Measurements from ENCODE around the gene CEP192.

Gene CEP192

DNA sequence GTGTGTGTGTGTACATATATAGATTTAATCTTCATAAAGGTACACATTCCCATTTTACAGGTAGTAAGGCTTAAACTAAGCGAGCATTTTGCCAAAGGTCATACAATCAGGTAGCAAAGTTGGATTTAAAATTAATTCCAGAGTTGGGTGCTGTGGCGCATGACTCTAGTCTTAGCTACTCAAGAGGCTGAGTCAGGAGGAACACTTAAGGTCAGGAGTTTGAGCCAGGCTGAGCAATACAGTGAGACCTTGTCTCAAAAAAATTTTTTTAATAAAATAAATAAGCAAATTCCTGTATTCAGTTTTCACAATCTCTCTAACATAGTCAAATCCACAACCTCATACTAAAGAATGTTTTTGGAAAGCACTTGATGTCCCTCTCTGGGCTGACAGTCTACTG, 115.9 kb downstream of the CEP192 start:
- DNase-seq (ENCODE audit: extremely low spot score), result no peak
- ChIA-PET POLR2A (no interaction called here), CTCF (interaction anchor here (1.5 kb wide), 1 partner anchor 16 kb away, joined by 3 read pairs; no protein-coding TSS in a partner anchor)
- TF ChIP-seq, protein P1, sequence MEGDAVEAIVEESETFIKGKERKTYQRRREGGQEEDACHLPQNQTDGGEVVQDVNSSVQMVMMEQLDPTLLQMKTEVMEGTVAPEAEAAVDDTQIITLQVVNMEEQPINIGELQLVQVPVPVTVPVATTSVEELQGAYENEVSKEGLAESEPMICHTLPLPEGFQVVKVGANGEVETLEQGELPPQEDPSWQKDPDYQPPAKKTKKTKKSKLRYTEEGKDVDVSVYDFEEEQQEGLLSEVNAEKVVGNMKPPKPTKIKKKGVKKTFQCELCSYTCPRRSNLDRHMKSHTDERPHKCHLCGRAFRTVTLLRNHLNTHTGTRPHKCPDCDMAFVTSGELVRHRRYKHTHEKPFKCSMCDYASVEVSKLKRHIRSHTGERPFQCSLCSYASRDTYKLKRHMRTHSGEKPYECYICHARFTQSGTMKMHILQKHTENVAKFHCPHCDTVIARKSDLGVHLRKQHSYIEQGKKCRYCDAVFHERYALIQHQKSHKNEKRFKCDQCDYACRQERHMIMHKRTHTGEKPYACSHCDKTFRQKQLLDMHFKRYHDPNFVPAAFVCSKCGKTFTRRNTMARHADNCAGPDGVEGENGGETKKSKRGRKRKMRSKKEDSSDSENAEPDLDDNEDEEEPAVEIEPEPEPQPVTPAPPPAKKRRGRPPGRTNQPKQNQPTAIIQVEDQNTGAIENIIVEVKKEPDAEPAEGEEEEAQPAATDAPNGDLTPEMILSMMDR (IDR thresholded peaks at IDR 0.05; ENCODE audit: control extremely low read depth, extremely low read depth, low read depth, missing control alignments), result no peak

DNA sequence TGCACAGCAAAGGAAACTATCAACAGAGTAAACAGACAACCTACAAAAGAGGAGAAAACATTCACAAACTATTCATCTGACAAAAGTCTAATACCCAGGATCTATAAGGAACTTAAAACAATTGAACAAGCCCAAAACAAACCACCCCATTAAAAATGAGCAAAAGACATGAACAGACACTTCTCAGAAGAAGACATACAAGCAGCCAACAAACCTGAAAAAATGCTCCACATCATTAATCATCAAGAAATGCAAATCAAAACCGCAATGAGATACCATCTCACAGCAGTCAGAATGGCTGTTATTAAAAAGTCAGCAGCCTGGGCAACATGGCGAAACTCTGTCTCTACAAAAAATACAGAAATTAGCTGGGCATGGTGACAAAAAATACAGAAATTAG, 117.2 kb downstream of the CEP192 start:
- ChIA-PET POLR2A (no interaction called here), CTCF (no interaction called here)
- TF ChIP-seq, protein P1 (IDR thresholded peaks at IDR 0.05; ENCODE audit: control extremely low read depth, extremely low read depth, low read depth, missing control alignments), result no peak
- DNase-seq (ENCODE audit: extremely low spot score), result no peak

DNA sequence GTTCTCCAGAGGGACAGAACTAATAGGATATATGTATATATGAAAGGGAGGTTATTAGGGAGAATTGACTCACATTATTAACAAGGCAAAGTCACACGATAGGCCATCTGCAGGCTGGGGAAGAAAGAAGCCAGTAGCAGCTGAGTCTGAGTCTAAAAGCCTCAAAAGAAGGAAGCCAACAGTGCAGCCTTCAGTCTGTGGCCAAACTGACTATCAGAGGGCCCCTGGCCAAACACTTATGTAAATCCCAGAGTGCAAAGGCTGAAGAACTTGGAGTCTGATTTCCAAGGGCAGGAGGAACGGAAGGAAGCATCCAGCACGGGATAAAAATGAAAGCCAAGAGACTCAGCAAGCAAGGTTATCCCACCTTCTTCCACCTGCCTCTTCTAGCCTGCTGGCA, 119.4 kb downstream of the CEP192 start:
- TF ChIP-seq, protein P1 (IDR thresholded peaks at IDR 0.05; ENCODE audit: control extremely low read depth, extremely low read depth, low read depth, missing control alignments), result no peak
- DNase-seq (ENCODE audit: extremely low spot score), result no peak
- POLR2A ChIA-PET, result no interaction called here
- CTCF ChIA-PET, result no interaction called here

DNA sequence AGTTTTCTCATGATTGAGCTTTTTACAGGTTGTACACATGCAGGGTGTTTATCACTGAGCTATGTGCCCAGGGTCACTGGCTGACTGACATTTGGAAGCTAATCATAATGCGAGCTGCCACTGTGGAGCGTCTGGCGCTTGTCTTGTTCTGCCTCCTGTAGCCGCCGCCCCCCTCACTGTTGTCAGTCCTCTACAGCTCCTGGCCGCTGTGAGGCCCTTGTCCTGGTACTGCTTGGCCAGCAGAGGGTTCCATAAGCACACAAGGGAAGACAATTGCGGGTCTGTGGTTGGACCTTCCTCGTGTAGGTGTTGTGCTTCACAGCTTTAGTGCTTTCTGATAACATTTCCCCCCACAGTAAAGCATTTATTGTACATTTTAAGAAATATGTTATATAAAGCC, 121.8 kb downstream of the CEP192 start:
- no peak for DNase-seq (ENCODE audit: extremely low spot score)
- POLR2A ChIA-PET, result no interaction called here
- TF ChIP-seq, protein P1 (IDR thresholded peaks at IDR 0.05; ENCODE audit: control extremely low read depth, extremely low read depth, low read depth, missing control alignments), result no peak
- CTCF ChIA-PET, result interaction anchor here (0.9 to 1.3 kb wide), 4 partner anchors 9 to 47 kb away, joined by 3 to 4 read pairs (median 4); no protein-coding TSS in a partner anchor

DNA sequence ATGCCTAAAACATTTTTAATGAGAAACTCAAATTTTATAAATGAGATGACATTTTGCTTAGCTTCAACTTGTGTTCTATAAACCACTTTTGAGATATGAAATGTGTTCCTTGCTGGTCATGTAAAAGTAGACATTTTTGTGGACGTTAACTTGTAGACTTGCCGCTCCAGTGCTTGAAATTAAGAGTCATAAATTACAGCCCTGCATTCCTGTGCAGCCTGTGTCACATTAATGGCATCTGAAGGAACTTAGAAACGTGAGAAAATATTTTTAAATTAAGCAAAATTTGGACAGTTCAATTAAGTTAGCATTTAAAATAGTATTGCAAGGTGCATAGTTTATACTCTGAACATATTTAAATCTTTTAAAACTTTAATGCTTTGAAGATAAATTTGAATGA, 129.1 kb downstream of the CEP192 start:
- ChIA-PET POLR2A (no interaction called here), CTCF (no interaction called here)
- TF ChIP-seq, protein P1 (IDR thresholded peaks at IDR 0.05; ENCODE audit: control extremely low read depth, extremely low read depth, low read depth, missing control alignments), result no peak
- no peak for DNase-seq (ENCODE audit: extremely low spot score)

DNA sequence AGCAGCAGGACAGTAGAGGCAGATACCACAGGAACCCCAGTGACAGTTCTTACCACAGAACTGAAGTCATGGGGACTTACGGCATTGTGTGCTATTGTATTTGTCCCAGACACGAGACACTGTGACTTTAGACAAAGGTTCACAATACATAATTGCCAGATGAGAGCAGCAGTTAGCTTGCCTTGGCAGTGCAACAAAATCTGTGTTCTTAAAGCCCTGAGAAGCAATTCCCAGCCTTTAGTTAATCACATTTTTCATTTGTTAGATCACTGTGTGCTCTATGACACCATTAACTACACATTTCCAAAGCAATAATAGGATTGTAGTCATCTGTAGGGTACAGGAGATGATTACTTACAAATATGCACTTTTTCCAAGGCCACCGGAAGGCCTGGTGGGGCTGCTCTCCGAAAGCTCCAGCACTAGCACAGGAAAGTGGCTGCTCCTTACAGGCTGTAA, 129.8 kb downstream of the CEP192 start:
- ChIA-PET POLR2A (no interaction called here), CTCF (interaction anchor here (1.5 kb wide), 1 partner anchor 11 kb away, joined by 5 read pairs; no protein-coding TSS in a partner anchor)
- TF ChIP-seq, protein P1 (IDR thresholded peaks at IDR 0.05; ENCODE audit: control extremely low read depth, extremely low read depth, low read depth, missing control alignments), result no peak
- DNase-seq (ENCODE audit: extremely low spot score), result no peak

DNA sequence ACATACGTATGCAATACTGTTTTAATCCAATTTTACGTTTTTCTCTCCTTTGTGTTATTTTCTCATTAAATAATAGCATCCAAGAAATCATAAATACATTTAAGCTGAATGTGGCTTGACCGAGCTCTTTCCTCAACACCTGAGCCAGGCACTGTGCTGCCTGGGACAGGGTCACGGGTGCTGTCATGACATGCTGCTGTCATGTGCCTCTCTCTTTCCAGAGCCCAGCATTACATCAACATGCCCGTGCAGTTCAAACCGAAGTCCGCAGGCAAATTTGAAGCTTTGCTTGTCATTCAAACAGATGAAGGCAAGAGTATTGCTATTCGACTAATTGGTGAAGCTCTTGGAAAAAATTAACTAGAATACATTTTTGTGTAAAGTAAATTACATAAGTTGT, 133.2 kb downstream of the CEP192 start:
- CTCF ChIA-PET, result interaction anchor here (1.2 to 3.0 kb wide), 4 partner anchors 9 to 58 kb away, joined by 3 to 12 read pairs (median 6); no protein-coding TSS in a partner anchor
- POLR2A ChIA-PET, result no interaction called here
- no peak for DNase-seq (ENCODE audit: extremely low spot score)
- TF ChIP-seq, protein P1 (IDR thresholded peaks at IDR 0.05; ENCODE audit: control extremely low read depth, extremely low read depth, low read depth, missing control alignments), result no peak
